ENCODE data around the gene NHLH2.

DNA sequence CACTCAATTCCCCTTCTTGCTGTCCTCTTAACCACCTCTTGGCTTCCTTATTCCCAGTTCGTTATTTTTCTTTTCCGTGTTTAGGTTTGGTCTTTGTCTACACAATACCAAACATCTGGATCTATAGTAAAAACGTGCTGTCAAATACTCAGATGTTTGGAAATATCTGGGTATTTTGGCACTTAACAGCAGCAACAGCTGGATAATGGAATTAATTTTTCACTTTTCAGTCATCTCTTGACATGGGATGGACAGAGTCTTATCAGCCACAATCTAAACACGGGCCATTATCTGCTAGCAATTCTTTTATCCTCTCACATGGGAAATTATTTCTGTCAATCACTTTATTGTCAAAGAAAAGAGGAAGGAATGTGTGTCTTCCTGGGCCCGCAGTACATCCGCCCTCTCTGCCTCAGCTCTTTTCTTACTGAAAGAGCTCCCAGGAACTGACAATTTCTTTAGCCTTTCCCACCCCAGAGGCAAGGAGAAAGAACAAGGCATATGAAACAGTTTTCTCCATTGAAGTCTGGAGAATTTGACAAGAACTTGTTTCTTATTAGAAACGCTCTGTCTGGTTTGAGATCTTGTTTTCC, 13.4 kb downstream of the NHLH2 start:
- no peak for TF ChIP-seq ZNF274 (IDR thresholded peaks at IDR 0.05; ENCODE audit: insufficient read depth, insufficient read length)
- TF ChIP-seq CHD4 (IDR thresholded peaks at IDR 0.05) = no peak
- TF ChIP-seq, protein P1, sequence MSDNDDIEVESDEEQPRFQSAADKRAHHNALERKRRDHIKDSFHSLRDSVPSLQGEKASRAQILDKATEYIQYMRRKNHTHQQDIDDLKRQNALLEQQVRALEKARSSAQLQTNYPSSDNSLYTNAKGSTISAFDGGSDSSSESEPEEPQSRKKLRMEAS (IDR thresholded peaks at IDR 0.05; ENCODE audit: low read depth, low read length) = no peak
- TF ChIP-seq, protein P2, sequence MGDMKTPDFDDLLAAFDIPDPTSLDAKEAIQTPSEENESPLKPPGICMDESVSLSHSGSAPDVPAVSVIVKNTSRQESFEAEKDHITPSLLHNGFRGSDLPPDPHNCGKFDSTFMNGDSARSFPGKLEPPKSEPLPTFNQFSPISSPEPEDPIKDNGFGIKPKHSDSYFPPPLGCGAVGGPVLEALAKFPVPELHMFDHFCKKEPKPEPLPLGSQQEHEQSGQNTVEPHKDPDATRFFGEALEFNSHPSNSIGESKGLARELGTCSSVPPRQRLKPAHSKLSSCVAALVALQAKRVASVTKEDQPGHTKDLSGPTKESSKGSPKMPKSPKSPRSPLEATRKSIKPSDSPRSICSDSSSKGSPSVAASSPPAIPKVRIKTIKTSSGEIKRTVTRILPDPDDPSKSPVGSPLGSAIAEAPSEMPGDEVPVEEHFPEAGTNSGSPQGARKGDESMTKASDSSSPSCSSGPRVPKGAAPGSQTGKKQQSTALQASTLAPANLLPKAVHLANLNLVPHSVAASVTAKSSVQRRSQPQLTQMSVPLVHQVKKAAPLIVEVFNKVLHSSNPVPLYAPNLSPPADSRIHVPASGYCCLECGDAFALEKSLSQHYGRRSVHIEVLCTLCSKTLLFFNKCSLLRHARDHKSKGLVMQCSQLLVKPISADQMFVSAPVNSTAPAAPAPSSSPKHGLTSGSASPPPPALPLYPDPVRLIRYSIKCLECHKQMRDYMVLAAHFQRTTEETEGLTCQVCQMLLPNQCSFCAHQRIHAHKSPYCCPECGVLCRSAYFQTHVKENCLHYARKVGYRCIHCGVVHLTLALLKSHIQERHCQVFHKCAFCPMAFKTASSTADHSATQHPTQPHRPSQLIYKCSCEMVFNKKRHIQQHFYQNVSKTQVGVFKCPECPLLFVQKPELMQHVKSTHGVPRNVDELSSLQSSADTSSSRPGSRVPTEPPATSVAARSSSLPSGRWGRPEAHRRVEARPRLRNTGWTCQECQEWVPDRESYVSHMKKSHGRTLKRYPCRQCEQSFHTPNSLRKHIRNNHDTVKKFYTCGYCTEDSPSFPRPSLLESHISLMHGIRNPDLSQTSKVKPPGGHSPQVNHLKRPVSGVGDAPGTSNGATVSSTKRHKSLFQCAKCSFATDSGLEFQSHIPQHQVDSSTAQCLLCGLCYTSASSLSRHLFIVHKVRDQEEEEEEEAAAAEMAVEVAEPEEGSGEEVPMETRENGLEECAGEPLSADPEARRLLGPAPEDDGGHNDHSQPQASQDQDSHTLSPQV (IDR thresholded peaks at IDR 0.05) = no peak

Measured in GM12878 (cell line).